ENCODE measurements around the gene TRAF3IP1. TPM values are rescaled to one million over a fixed set of nuclear protein-coding genes. Genes with fewer than 3 reads are reported as not detected.
"Not testable (repeated sequence)": the region's sequence is repeated elsewhere in the genome, so short reads cannot be mapped to it uniquely, and the experiment has no call there.

The TRAF3IP1 gene
- total and polyA plus RNA-seq, 11 donors, result 3.8 to 20.3 (median 12.4) TPM

GRCh38 chr2:238272156-238272555 is 48.2 kb upstream of the TRAF3IP1 start:
- no peak overlapping the region for H3K4me3 ChIP-seq
- WGBS, 4 donors, result 95 to 98% (median 96%) methylated on average over 2 to 4 of the region's 4 CpGs
- intact Hi-C loops (cut with DNase I), result no loop called here
- H3K9me3 ChIP-seq, result no peaks in the 10 kb centered on the region
- ATAC-seq (no peak), DNase-seq (peak in 2 of 5 donors; percentile 7 to 16)
- H3K36me3 ChIP-seq, result peaks cover 2 to 97% (median 90%) of the 10 kb centered on the region in 9 donors
- H3K4me1 ChIP-seq, result peaks cover 0 to 3% (median 0%) of the 10 kb centered on the region in 12 donors
- no peaks in the 10 kb centered on the region for H3K27me3 ChIP-seq
- no peak overlapping the region for H3K27ac ChIP-seq
- TF ChIP-seq, protein P1, sequence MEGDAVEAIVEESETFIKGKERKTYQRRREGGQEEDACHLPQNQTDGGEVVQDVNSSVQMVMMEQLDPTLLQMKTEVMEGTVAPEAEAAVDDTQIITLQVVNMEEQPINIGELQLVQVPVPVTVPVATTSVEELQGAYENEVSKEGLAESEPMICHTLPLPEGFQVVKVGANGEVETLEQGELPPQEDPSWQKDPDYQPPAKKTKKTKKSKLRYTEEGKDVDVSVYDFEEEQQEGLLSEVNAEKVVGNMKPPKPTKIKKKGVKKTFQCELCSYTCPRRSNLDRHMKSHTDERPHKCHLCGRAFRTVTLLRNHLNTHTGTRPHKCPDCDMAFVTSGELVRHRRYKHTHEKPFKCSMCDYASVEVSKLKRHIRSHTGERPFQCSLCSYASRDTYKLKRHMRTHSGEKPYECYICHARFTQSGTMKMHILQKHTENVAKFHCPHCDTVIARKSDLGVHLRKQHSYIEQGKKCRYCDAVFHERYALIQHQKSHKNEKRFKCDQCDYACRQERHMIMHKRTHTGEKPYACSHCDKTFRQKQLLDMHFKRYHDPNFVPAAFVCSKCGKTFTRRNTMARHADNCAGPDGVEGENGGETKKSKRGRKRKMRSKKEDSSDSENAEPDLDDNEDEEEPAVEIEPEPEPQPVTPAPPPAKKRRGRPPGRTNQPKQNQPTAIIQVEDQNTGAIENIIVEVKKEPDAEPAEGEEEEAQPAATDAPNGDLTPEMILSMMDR (IDR thresholded peaks at IDR 0.05), result no peak
- no peak for TF ChIP-seq POLR2A (IDR thresholded peaks at IDR 0.05)

- H3K36me3 ChIP-seq, result peaks cover 2 to 93% (median 82%) of the 10 kb centered on the region in 9 donors
- H3K27me3 ChIP-seq; H3K4me3 ChIP-seq; H3K9me3 ChIP-seq; H3K27ac ChIP-seq; intact Hi-C loops (cut with DNase I); ATAC-seq; H3K4me1 ChIP-seq: not testable (repeated sequence)
- WGBS, 4 donors, result 94 to 96% (median 95%) methylated on average over 10 of the region's 10 CpGs
- DNase-seq, result peak in 1 of 5 donors; percentile 4
Measured at GRCh38 chr2:238273433-238273832, 46.9 kb upstream of the TRAF3IP1 start.

DNA sequence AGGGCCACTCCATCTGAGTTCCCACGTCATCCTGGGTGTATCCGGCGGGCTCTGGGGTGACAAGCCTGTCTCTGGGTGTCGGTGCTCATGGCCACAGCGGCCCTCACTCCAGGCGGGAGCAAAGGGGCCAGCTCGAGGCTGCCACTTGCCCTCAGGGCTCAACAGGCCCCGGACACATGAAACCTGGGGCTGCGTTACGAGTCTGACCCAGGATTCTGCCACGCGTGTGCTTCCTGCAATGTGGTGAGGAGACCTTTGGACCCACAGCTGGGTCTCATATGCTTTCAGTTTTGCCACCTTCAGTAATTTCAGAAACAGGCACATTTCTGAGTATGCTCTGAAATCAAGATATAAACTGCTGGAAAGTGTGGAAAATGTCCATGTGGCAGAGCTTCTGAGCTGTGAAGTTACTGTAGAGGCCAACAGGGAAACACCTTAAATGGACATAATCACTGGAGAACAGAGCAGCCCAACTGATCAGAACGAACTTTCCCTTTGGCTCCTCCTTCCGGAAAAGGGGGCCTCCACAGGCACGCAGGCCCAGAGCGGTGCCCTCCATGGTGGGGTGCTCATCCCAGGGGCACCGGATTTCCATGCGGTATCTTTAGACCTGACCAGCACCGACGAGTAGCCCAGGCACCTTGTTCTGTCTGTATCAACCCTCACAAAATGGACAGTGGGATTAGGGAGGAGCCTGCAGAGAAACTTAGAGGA is 46.0 kb upstream of the TRAF3IP1 start:
- TF ChIP-seq POLR2A (IDR thresholded peaks at IDR 0.05), result no peak
- TF ChIP-seq, protein P1 (IDR thresholded peaks at IDR 0.05), result no peak
- WGBS, 4 donors, result 93 to 95% (median 95%) methylated on average over 19 to 20 of the region's 20 CpGs

GRCh38 chr2:238277695-238278094 is 42.6 kb upstream of the TRAF3IP1 start:
- Histone ChIP-seq H3K36me3 (peaks cover 2 to 54% (median 47%) of the 10 kb centered on the region in 9 donors), H3K27me3 (no peaks in the 10 kb centered on the region), H3K4me1 (peaks cover 0 to 20% (median 5%) of the 10 kb centered on the region in 12 donors), H3K4me3 (no peak overlapping the region), H3K27ac (no peak overlapping the region), H3K9me3 (no peaks in the 10 kb centered on the region)
- WGBS, 4 donors, result 88 to 91% (median 90%) methylated on average over 15 of the region's 15 CpGs
- TF ChIP-seq, protein P1 (IDR thresholded peaks at IDR 0.05), result no peak
- TF ChIP-seq POLR2A (IDR thresholded peaks at IDR 0.05), result no peak
- intact Hi-C loops (cut with DNase I), result no loop called here
- DNase-seq, result peak in 2 of 5 donors; percentile 14 to 42
- ATAC-seq, result no peak

More for the DNA sequence above, 46.0 kb upstream of the TRAF3IP1 start:
- Histone ChIP-seq H3K4me1 (peaks cover 0 to 9% (median 0%) of the 10 kb centered on the region in 12 donors), H3K4me3 (no peak overlapping the region), H3K27ac (no peak overlapping the region), H3K36me3 (peaks cover 2 to 87% (median 75%) of the 10 kb centered on the region in 9 donors), H3K27me3 (no peaks in the 10 kb centered on the region), H3K9me3 (no peaks in the 10 kb centered on the region)
- intact Hi-C loops (cut with DNase I), result no loop called here
- ATAC-seq, result no peak
- peak in 1 of 5 donors; percentile 9 for DNase-seq
